Breast epithelium (tissue), 3 donors: Measurements from ENCODE around the gene KLHDC4.

Source experiments
- CTCF ChIP-seq, 3 donors: fragments of 450-650 bp; IDR thresholded peaks; one replicate each; pipeline ENCODE4 v1.5.1; 2016 to 2017; ENCODE audit warnings: antibody characterized with exemption in 3 of 3, mild to moderate bottlenecking in 3 of 3, moderate library complexity in 3 of 3
- POLR2AphosphoS5 ChIP-seq, 3 donors: sonication (generic); formaldehyde crosslinking; IDR thresholded peaks; one replicate each; pipeline ENCODE4 v1.6.1; 2017; ENCODE audit warnings: antibody characterized with exemption in 3 of 3

- no peak for TF ChIP-seq CTCF (IDR thresholded peaks at IDR 0.05)
- TF ChIP-seq POLR2AphosphoS5 (IDR thresholded peaks at IDR 0.05) = no peak
Observed at GRCh38 chr16:87686697-87687096, 79.1 kb downstream of the KLHDC4 start.
